ENCODE data around the gene ZNF555.

- TF ChIP-seq CTCF (IDR thresholded peaks at IDR 0.05; ENCODE audit: borderline replicate concordance, extremely low read depth, low read length, poor library complexity, severe bottlenecking) (no peak), EZH2 (IDR thresholded peaks at IDR 0.05; ENCODE audit: borderline replicate concordance, low read depth, low read length, severe bottlenecking) (no peak)
Measured at GRCh38 chr19:2803486-2804155, 37.7 kb upstream of the ZNF555 start.

Measured in DND-41 (cell line).